ENCODE data around the gene C10orf67.

- no peak for TF ChIP-seq CTCF (IDR thresholded peaks at IDR 0.05)
- TF ChIP-seq REST (IDR thresholded peaks at IDR 0.05; ENCODE audit: insufficient read depth in 1 of 2, low read depth in 2 of 2, low read length in 1 of 2): no peak
- no peak for TF ChIP-seq SIN3A (IDR thresholded peaks at IDR 0.05; ENCODE audit: borderline replicate concordance, insufficient read depth, low read depth, low read length)
- TF ChIP-seq POLR2AphosphoS5 (IDR thresholded peaks at IDR 0.05; ENCODE audit: low read depth, low read length): no peak
- no peak for TF ChIP-seq TCF7L2 (IDR thresholded peaks at IDR 0.05; ENCODE audit: low read depth, low read length)
Observed at GRCh38 chr10:23318359-23318758, 26.2 kb downstream of the C10orf67 start.

Measured in Panc1 (cell line).